ENCODE measurements around the gene KDM5B. TPM values are rescaled to one million over a fixed set of nuclear protein-coding genes. Genes with fewer than 3 reads are reported as not detected.

The KDM5B gene
- total and polyA plus RNA-seq, 9 of the 15 experiments (the other 6 are each of a cell fraction or from before 2014, with no cell fraction given): 15.4 to 90.6 (median 57.1) TPM

DNA sequence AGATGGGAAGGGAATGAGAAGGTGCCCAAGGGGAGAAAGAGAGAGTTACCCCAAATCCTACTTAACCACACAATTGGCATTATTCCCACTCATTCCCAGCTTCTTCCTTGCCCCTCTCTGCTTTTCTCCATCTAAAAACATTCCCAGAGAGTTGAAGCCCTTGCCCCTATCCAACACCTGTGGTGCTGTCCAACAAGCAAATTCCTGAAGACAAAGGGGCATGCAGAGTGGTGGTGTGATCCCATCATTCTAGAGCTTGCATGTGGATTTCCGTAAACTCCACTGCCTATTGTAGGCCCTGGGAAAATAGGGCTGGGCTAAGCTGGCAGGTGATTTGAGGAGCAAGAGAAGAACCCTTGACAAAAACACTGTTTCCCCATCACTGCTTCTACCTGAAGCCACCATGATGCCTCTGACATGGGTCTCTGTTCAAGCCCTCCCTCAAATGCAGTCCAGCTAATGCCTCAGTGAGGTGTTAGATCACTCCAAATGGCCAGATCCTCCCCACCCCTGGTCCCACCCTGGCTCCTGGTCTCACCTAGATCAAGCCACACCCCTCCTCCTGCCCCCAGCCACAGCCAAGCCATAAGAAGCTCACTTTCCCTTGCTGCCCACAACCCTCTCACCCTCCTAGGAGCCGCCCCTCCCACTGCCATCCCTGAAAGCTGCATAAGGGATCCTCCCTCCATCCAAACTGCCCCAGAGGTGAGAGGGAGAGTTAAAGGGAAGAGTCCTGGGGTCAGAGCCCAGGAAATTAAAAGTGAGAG is 127.5 kb downstream of the KDM5B start (continued):
- no peak for TF ChIP-seq ETV6 (IDR thresholded peaks at IDR 0.05; ENCODE audit: borderline replicate concordance in 1 of 2, low read depth in 2 of 2, low read length in 1 of 2)
- no peak for TF ChIP-seq ETV6 (CRISPR knock-in tag; IDR thresholded peaks at IDR 0.05; ENCODE audit: borderline replicate concordance)
- no peak for TF ChIP-seq NFE2 (IDR thresholded peaks at IDR 0.05; ENCODE audit: low read depth)
- no peak for TF ChIP-seq RAD21 (CRISPR knock-in tag; conservative IDR thresholded peaks at IDR 0.05 in 1 of 2, IDR thresholded peaks at IDR 0.05 in 1 of 2)
- TF ChIP-seq CEBPG (CRISPR knock-in tag; IDR thresholded peaks at IDR 0.05): no peak
- TF ChIP-seq CEBPG (tag; conservative IDR thresholded peaks at IDR 0.05 in 1 of 2, IDR thresholded peaks at IDR 0.05 in 1 of 2): no peak
- TF ChIP-seq, protein P1, sequence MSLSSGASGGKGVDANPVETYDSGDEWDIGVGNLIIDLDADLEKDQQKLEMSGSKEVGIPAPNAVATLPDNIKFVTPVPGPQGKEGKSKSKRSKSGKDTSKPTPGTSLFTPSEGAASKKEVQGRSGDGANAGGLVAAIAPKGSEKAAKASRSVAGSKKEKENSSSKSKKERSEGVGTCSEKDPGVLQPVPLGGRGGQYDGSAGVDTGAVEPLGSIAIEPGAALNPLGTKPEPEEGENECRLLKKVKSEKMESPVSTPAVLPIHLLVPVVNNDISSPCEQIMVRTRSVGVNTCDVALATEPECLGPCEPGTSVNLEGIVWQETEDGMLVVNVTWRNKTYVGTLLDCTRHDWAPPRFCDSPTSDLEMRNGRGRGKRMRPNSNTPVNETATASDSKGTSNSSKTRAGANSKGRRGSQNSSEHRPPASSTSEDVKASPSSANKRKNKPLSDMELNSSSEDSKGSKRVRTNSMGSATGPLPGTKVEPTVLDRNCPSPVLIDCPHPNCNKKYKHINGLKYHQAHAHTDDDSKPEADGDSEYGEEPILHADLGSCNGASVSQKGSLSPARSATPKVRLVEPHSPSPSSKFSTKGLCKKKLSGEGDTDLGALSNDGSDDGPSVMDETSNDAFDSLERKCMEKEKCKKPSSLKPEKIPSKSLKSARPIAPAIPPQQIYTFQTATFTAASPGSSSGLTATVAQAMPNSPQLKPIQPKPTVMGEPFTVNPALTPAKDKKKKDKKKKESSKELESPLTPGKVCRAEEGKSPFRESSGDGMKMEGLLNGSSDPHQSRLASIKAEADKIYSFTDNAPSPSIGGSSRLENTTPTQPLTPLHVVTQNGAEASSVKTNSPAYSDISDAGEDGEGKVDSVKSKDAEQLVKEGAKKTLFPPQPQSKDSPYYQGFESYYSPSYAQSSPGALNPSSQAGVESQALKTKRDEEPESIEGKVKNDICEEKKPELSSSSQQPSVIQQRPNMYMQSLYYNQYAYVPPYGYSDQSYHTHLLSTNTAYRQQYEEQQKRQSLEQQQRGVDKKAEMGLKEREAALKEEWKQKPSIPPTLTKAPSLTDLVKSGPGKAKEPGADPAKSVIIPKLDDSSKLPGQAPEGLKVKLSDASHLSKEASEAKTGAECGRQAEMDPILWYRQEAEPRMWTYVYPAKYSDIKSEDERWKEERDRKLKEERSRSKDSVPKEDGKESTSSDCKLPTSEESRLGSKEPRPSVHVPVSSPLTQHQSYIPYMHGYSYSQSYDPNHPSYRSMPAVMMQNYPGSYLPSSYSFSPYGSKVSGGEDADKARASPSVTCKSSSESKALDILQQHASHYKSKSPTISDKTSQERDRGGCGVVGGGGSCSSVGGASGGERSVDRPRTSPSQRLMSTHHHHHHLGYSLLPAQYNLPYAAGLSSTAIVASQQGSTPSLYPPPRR (CRISPR knock-in tag; IDR thresholded peaks at IDR 0.05; ENCODE audit: borderline replicate concordance): no peak
- no peak for TF ChIP-seq BACH1 (tag; IDR thresholded peaks at IDR 0.05)
- TF ChIP-seq MIER1 (IDR thresholded peaks at IDR 0.05; ENCODE audit: low read depth): peak; percentile 78
- TF ChIP-seq RBM39 (optimal IDR thresholded peaks at IDR 0.05; ENCODE audit: low read depth, low read length): no peak
- TF ChIP-seq, protein P2, sequence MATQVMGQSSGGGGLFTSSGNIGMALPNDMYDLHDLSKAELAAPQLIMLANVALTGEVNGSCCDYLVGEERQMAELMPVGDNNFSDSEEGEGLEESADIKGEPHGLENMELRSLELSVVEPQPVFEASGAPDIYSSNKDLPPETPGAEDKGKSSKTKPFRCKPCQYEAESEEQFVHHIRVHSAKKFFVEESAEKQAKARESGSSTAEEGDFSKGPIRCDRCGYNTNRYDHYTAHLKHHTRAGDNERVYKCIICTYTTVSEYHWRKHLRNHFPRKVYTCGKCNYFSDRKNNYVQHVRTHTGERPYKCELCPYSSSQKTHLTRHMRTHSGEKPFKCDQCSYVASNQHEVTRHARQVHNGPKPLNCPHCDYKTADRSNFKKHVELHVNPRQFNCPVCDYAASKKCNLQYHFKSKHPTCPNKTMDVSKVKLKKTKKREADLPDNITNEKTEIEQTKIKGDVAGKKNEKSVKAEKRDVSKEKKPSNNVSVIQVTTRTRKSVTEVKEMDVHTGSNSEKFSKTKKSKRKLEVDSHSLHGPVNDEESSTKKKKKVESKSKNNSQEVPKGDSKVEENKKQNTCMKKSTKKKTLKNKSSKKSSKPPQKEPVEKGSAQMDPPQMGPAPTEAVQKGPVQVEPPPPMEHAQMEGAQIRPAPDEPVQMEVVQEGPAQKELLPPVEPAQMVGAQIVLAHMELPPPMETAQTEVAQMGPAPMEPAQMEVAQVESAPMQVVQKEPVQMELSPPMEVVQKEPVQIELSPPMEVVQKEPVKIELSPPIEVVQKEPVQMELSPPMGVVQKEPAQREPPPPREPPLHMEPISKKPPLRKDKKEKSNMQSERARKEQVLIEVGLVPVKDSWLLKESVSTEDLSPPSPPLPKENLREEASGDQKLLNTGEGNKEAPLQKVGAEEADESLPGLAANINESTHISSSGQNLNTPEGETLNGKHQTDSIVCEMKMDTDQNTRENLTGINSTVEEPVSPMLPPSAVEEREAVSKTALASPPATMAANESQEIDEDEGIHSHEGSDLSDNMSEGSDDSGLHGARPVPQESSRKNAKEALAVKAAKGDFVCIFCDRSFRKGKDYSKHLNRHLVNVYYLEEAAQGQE (IDR thresholded peaks at IDR 0.05; ENCODE audit: borderline replicate concordance): peak; percentile 89
- TF ChIP-seq, protein P2 (CRISPR knock-in tag; IDR thresholded peaks at IDR 0.05; ENCODE audit: low read depth): no peak
- TF ChIP-seq MTA1 (IDR thresholded peaks at IDR 0.05; ENCODE audit: borderline replicate concordance): no peak
- no peak for TF ChIP-seq JUND (IDR thresholded peaks at IDR 0.05; ENCODE audit: borderline replicate concordance, low read depth, low read length)
- no peak for TF ChIP-seq JUND (tag; IDR thresholded peaks at IDR 0.05; ENCODE audit: borderline replicate concordance, low read depth, low read length)

Data from K562 (cell line).